Loucy (cell line): ENCODE measurements around the gene PCDHGA4.

Experiments used
- H2AFZ ChIP-seq: fragments of 200-600 bp; sonication (generic); 2 replicates; pipeline ENCODE4 v1.6.0; 2016; ENCODE audit warnings: antibody characterized with exemption, mild to moderate bottlenecking, low read length, moderate library complexity
- H3F3A ChIP-seq: fragments of 200-600 bp; 2 replicates; pipeline ENCODE4 v1.6.0; 2016; ENCODE audit warnings: antibody characterized with exemption, low read depth, mild to moderate bottlenecking
- H3K27me3 ChIP-seq: fragments of 200-600 bp; sonication (generic); 2 replicates; pipeline ENCODE4 v1.6.1; 2014; ENCODE audit warnings: low read length, mild to moderate bottlenecking; ENCODE audit not compliant: insufficient read depth, poor library complexity, severe bottlenecking
- H3K36me3 ChIP-seq: fragments of 200-600 bp; sonication (generic); 2 replicates; pipeline ENCODE4 v1.6.1; 2016; ENCODE audit warnings: low read length; ENCODE audit not compliant: insufficient read depth
- H3K4me1 ChIP-seq: fragments of 200-600 bp; sonication (generic); 2 replicates; pipeline ENCODE4 v1.5.1; 2014; ENCODE audit warnings: low read length, mild to moderate bottlenecking; ENCODE audit not compliant: insufficient read depth, poor library complexity, severe bottlenecking
- H3K4me2 ChIP-seq: fragments of 200-600 bp; sonication (generic); 2 replicates; pipeline ENCODE4 v1.6.0; 2014; ENCODE audit warnings: antibody characterized with exemption, low read length, low read depth, mild to moderate bottlenecking; ENCODE audit not compliant: poor library complexity, severe bottlenecking
- H3K4me3 ChIP-seq: fragments of 200-600 bp; sonication (generic); 2 replicates; pipeline ENCODE4 v1.5.1; 2014; ENCODE audit warnings: low read length, mild to moderate bottlenecking, mixed read lengths; ENCODE audit not compliant: poor library complexity, severe bottlenecking
- H3K79me2 ChIP-seq: fragments of 200-600 bp; sonication (generic); 2 replicates; pipeline ENCODE4 v1.6.1; 2014; ENCODE audit warnings: low read length; ENCODE audit not compliant: insufficient read depth
- H3K9ac ChIP-seq: fragments of 200-600 bp; sonication (generic); 2 replicates; pipeline ENCODE4 v1.6.0; 2014; ENCODE audit warnings: mild to moderate bottlenecking, low read depth, low read length, moderate library complexity; ENCODE audit not compliant: poor library complexity, severe bottlenecking
- H3K9me2 ChIP-seq: fragments of 200-600 bp; sonication (generic); replicated peaks from 2 replicates; pipeline ENCODE4 v1.6.1; 2016; ENCODE audit warnings: low read depth, low read length, mixed read lengths
- H3K9me3 ChIP-seq: fragments of 200-600 bp; sonication (generic); 2 replicates; pipeline ENCODE4 v1.6.1; 2014; ENCODE audit warnings: mild to moderate bottlenecking, antibody characterized with exemption, low read length, low read depth; ENCODE audit not compliant: insufficient read depth
- H4K20me1 ChIP-seq: fragments of 200-600 bp; sonication (generic); 2 replicates; pipeline ENCODE4 v1.6.0; 2014; ENCODE audit warnings: antibody characterized with exemption, low read length, mild to moderate bottlenecking; ENCODE audit not compliant: insufficient read depth, poor library complexity, severe bottlenecking
- CTCF ChIP-seq: fragments of 200-600 bp; sonication (generic); conservative IDR thresholded peaks from 2 replicates; pipeline ENCODE4 v1.5.1; 2014; ENCODE audit warnings: mild to moderate bottlenecking, antibody characterized with exemption, low read length
- EZH2phosphoT487 ChIP-seq: fragments of 200-600 bp; IDR thresholded peaks from 2 replicates; pipeline ENCODE4 v1.6.1; 2018; ENCODE audit warnings: antibody characterized with exemption, mild to moderate bottlenecking, moderate library complexity, borderline replicate concordance

PCDHGA4 gene

GRCh38 chr5:141402553-141403243, 47.9 kb downstream of the PCDHGA4 start, which contains the start of gene PCDHGA9:
Gene PCDHGA9 (plus strand): TSS chr5:141402778. CDS start chr5:141402953, 175 bp downstream.
- TF ChIP-seq EZH2phosphoT487 = no peak
- TF ChIP-seq CTCF = peak; percentile 36
- no peaks in the 10 kb centered on the region for H3K79me2 ChIP-seq
- no peaks in the 10 kb centered on the region for H4K20me1 ChIP-seq
- H3K4me2 ChIP-seq = no peak within 1 kb of the TSS
- no peaks in the 10 kb centered on the region for H3K9me2 ChIP-seq
- H2AFZ ChIP-seq = no peak within 1 kb of the TSS
- H3F3A ChIP-seq = no peaks in the 10 kb centered on the region
- H3K9ac ChIP-seq = no peak within 1 kb of the TSS
- no peaks in the 10 kb centered on the region for H3K27me3 ChIP-seq
- H3K4me1 ChIP-seq = no peaks in the 10 kb centered on the region
- H3K36me3 ChIP-seq = no peaks in the 10 kb centered on the region
- no peaks in the 10 kb centered on the region for H3K9me3 ChIP-seq
- no peak within 1 kb of the TSS for H3K4me3 ChIP-seq

- Histone ChIP-seq H3F3A (no peaks in the 10 kb centered on the region), H4K20me1 (no peaks in the 10 kb centered on the region), H3K36me3 (no peaks in the 10 kb centered on the region), H3K4me2 (no peak overlapping the region), H3K4me3 (no peak overlapping the region), H2AFZ (no peak overlapping the region), H3K4me1 (no peaks in the 10 kb centered on the region), H3K9me3 (no peaks in the 10 kb centered on the region), H3K27me3 (no peaks in the 10 kb centered on the region), H3K79me2 (no peaks in the 10 kb centered on the region), H3K9ac (no peak overlapping the region), H3K9me2 (no peaks in the 10 kb centered on the region)
- no peak for TF ChIP-seq CTCF
- TF ChIP-seq EZH2phosphoT487 = no peak
These were observed 48.6 kb downstream of the PCDHGA4 start for GRCh38 chr5:141403387-141403786.
